Activated CD8-positive, alpha-beta T cell treated with anti-CD3 and anti-CD28 coated beads for 36 hours (primary cell): Measurements from ENCODE around the gene ARHGAP26. TPM values are rescaled to one million over a fixed set of nuclear protein-coding genes. Genes with fewer than 3 reads are reported as not detected.

ENCODE experiments used
- ATAC-seq: fragments of 200-7000 bp; cut with Tn5 transposase; one replicate; pipeline ENCODE4 v1.10.0; 2021; ENCODE audit warnings: mild to moderate bottlenecking, moderate library complexity
- CTCF ChIA-PET: fragments of 350-600 bp; sonication (Branson Sonifier 250); formaldehyde crosslinking; loops from one replicate; lab custom pipeline; 2021; ENCODE audit warnings: antibody characterized with exemption; lab: Charles Lee
- POLR2A ChIA-PET: fragments of 350-600 bp; sonication (Branson Sonifier 250); formaldehyde crosslinking; loops from one replicate; lab custom pipeline; 2021; ENCODE audit warnings: antibody characterized with exemption; lab: Charles Lee
- DNase-seq: peaks from one replicate; pipeline ENCODE4 v3.0.0-alpha.2; 2020
- H3K27ac Mint-ChIP-seq: one replicate; pipeline ENCODE4 v1.8.0; 2021; ENCODE audit warnings: mild to moderate bottlenecking, mixed read lengths
- H3K27me3 Mint-ChIP-seq: one replicate; pipeline ENCODE4 v1.8.0; 2021; ENCODE audit warnings: mixed read lengths
- H3K36me3 Mint-ChIP-seq: one replicate; pipeline ENCODE4 v1.8.0; 2021; ENCODE audit warnings: low read depth, mixed read lengths
- H3K4me1 Mint-ChIP-seq: one replicate; pipeline ENCODE4 v1.8.0; 2021; ENCODE audit warnings: low read depth, mixed read lengths
- H3K4me3 Mint-ChIP-seq: one replicate; pipeline ENCODE4 v1.8.0; 2021; ENCODE audit warnings: mild to moderate bottlenecking, moderate library complexity, mixed read lengths
- H3K9me3 Mint-ChIP-seq: one replicate; pipeline ENCODE4 v1.8.0; 2021; ENCODE audit warnings: mixed read lengths
- intact Hi-C: fragments of 100-400 bp; cut with micrococcal nuclease; formaldehyde crosslinking; loops from one replicate; pipeline ENCODE4 v1.10.0; 2022
- total RNA-seq, 2 experiments: library from RNA; stranded (reverse); gene quantifications; one replicate each; pipeline ENCODE4 v1.2.3, GENCODE V29; 2021
- TF ChIP-seq, protein P1 (sequence below): fragments of 200-600 bp; IDR thresholded peaks from one replicate; pipeline ENCODE4 v1.8.0; 2022; ENCODE audit warnings: antibody characterized with exemption, mild to moderate bottlenecking

The ARHGAP26 gene
- total RNA-seq, 2 experiments from 2014 or later = 12.7 to 18.0 TPM

DNA sequence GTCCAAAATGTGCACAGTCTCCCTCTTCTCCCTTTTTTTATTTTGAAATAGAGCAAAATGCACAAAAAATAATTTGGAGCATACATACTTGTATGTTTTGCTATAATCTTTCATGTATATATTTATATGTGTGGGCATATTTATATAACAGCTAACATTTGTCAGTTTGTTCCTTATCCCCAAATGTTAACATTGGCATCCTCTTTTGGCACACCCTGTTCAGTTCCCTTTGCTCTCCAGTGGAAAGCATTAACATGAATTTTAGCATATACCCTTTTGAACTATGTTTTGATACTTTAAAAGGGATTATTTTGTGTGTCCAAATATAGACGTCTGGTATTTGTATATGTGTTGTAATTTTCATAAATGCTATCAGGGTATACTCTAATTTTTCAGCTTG is 306.2 kb downstream of the ARHGAP26 start:
- TF ChIP-seq, protein P1, sequence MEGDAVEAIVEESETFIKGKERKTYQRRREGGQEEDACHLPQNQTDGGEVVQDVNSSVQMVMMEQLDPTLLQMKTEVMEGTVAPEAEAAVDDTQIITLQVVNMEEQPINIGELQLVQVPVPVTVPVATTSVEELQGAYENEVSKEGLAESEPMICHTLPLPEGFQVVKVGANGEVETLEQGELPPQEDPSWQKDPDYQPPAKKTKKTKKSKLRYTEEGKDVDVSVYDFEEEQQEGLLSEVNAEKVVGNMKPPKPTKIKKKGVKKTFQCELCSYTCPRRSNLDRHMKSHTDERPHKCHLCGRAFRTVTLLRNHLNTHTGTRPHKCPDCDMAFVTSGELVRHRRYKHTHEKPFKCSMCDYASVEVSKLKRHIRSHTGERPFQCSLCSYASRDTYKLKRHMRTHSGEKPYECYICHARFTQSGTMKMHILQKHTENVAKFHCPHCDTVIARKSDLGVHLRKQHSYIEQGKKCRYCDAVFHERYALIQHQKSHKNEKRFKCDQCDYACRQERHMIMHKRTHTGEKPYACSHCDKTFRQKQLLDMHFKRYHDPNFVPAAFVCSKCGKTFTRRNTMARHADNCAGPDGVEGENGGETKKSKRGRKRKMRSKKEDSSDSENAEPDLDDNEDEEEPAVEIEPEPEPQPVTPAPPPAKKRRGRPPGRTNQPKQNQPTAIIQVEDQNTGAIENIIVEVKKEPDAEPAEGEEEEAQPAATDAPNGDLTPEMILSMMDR = no peak
- Mint-ChIP-seq H3K9me3 (peaks cover 5% of the 10 kb centered on the region), H3K27me3 (no peaks in the 10 kb centered on the region), H3K4me1 (peaks cover 12% of the 10 kb centered on the region), H3K27ac (no peak overlapping the region), H3K36me3 (peaks cover 10% of the 10 kb centered on the region), H3K4me3 (no peak overlapping the region)
- POLR2A ChIA-PET = interaction anchor here (1.0 kb wide), 1 partner anchor 9 kb away, joined by 3 read pairs; no protein-coding TSS in a partner anchor
- ATAC-seq = no peak
- DNase-seq = no peak
- CTCF ChIA-PET = no interaction called here
- intact Hi-C loops = no loop called here

DNA sequence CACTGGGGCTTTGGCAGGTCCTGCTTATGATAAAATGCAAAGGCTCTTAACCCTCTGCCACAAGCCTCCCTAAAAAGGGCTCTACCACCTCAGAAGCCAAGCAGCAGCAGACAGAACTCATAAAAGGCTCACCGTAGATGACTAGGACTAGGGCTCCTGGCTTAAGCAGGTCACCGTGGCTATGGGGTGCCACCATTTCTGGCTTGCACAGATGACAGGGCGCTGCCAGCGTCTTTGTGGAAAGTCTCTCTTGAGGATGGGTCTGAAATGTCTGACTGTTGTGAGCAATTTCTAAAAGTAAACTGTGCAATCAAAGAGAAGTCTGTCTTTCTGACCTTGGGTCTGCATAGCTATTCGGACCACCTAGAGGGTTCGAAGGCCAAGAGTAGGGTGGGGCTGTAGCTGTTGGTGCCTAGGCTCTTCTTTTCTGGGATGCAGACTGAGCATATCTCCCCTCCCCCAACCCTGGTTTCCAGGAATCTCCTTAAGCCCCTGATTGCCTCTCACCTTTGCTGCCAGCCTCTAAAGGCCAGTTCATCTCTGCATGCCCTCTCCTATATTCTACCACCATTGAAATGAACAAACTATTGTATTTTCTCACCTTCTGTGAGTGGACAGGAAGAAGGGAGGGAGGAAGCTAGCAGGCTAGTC is 307.4 kb downstream of the ARHGAP26 start:
- ATAC-seq (no peak), DNase-seq (no peak)
- Mint-ChIP-seq H3K9me3 (no peaks in the 10 kb centered on the region), H3K4me3 (no peak overlapping the region), H3K27ac (no peak overlapping the region), H3K27me3 (no peaks in the 10 kb centered on the region), H3K36me3 (peaks cover 3% of the 10 kb centered on the region), H3K4me1 (peaks cover 12% of the 10 kb centered on the region)
- ChIA-PET POLR2A (no interaction called here), CTCF (no interaction called here)
- TF ChIP-seq, protein P1 = no peak
- intact Hi-C loops = no loop called here

DNA sequence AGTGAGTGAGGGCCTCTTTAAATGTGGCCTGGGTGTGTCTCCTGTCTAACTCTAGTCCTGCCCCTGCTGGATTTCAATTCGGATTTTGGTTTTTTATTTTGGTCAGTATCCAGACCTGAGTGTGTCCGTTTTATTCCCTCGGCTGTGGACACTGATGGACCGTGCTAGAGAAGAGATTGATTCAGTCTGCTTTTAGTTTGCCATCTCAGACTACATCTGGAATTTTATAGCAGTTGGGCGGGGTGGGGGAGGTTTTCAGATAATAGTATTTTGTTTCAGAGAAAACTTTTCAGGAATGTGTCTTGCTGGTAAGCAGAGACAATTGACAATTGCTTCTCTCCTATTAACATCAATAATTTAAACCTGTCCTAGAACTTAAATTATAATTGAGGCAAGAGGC is 308.1 kb downstream of the ARHGAP26 start:
- Mint-ChIP-seq H3K4me1 (peaks cover 12% of the 10 kb centered on the region), H3K9me3 (no peaks in the 10 kb centered on the region), H3K27me3 (no peaks in the 10 kb centered on the region), H3K4me3 (no peak overlapping the region), H3K27ac (no peak overlapping the region), H3K36me3 (peaks cover 3% of the 10 kb centered on the region)
- DNase-seq = no peak
- ATAC-seq = no peak
- ChIA-PET POLR2A (no interaction called here), CTCF (no interaction called here)
- TF ChIP-seq, protein P1 = no peak
- intact Hi-C loops = no loop called here

DNA sequence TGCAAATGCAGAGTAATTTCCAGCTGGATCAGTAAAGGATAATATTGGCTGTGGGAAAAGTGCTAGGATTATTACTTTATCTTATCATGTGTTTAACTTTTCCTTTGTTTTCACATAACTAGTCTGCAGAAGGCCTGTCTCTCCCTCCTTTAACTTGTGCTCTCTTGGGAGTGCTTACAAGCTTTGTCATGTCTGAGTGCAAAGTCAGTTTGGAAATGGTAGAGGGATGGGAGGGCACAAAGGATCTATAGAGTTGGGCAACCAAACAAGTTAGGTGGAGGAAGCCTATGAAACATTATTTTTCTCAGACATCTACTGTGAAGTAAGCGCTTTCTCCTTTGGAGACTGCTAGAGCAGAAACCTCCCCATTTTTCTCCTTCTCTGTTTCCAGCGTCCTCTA is 308.8 kb downstream of the ARHGAP26 start:
- Mint-ChIP-seq H3K27me3 (no peaks in the 10 kb centered on the region), H3K4me1 (peaks cover 12% of the 10 kb centered on the region), H3K27ac (no peak overlapping the region), H3K9me3 (no peaks in the 10 kb centered on the region), H3K36me3 (peaks cover 3% of the 10 kb centered on the region), H3K4me3 (no peak overlapping the region)
- TF ChIP-seq, protein P1 = no peak
- DNase-seq (no peak), ATAC-seq (no peak)
- intact Hi-C loops = no loop called here
- POLR2A ChIA-PET = no interaction called here
- CTCF ChIA-PET = no interaction called here

DNA sequence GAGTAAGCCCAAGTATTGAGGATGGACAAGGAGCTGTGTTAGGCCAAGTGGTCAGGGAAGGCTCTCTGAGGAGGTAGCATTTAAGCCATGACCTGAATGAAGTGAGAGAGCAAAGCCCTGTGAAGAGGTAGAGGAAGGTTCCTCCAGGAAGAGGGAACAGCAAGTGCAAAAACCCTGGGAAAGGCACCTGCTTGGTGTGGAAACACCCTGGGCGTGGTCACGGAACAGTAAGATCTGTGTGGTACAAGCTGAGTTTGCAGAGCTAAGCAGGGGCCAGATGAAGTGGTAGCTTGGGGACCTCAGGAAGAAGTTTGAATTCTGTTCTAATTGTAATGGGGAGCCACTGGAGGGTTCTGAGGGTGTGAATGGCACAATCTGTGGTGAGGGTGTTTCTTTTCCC is 310.2 kb downstream of the ARHGAP26 start:
- no peak overlapping the region for H3K27ac Mint-ChIP-seq
- peaks cover 3% of the 10 kb centered on the region for H3K36me3 Mint-ChIP-seq

More for the DNA sequence above, 310.2 kb downstream of the ARHGAP26 start:
- DNase-seq = no peak
- ChIA-PET CTCF (no interaction called here), POLR2A (interaction anchor here (1.2 to 1.4 kb wide), 2 partner anchors 10 to 17 kb away, joined by 3 read pairs; no protein-coding TSS in a partner anchor)
- ATAC-seq = no peak
- Mint-ChIP-seq H3K4me1 (peaks cover 12% of the 10 kb centered on the region), H3K9me3 (no peaks in the 10 kb centered on the region), H3K27me3 (no peaks in the 10 kb centered on the region), H3K4me3 (no peak overlapping the region)
- intact Hi-C loops = no loop called here
- TF ChIP-seq, protein P1 = no peak
